ENCODE data around the gene EFHC2.

EFHC2 gene, protein sequence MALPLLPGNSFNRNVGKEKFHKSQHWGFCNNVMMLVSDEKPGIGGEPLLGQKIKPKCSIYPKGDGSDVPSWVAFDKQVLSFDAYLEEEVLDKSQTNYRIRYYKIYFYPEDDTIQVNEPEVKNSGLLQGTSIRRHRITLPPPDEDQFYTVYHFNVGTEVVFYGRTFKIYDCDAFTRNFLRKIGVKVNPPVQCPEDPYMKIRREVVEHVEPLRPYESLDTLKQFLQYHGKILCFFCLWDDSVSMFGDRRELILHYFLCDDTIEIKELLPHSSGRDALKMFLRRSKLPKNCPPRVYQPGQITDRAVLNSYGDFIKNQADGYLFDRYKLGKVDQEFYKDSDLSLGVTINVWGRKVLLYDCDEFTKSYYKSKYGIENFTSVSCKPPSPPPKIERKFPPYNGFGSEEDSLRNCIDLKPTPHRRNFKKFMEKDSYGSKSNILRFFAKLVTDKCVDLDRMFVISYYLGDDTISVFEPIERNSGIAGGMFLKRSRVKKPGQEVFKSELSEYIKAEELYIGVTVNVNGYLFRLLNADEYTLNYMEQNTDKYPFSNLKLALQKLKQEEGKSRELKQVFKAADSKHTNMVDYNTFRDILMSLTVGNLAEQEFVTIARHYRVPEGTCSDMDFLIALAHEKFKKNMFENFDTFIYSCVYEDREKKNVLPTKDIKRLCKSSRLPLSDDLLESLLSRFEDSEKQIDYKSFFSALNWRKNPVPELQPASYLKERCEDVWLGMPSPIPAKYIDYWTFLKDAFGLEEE

DNA sequence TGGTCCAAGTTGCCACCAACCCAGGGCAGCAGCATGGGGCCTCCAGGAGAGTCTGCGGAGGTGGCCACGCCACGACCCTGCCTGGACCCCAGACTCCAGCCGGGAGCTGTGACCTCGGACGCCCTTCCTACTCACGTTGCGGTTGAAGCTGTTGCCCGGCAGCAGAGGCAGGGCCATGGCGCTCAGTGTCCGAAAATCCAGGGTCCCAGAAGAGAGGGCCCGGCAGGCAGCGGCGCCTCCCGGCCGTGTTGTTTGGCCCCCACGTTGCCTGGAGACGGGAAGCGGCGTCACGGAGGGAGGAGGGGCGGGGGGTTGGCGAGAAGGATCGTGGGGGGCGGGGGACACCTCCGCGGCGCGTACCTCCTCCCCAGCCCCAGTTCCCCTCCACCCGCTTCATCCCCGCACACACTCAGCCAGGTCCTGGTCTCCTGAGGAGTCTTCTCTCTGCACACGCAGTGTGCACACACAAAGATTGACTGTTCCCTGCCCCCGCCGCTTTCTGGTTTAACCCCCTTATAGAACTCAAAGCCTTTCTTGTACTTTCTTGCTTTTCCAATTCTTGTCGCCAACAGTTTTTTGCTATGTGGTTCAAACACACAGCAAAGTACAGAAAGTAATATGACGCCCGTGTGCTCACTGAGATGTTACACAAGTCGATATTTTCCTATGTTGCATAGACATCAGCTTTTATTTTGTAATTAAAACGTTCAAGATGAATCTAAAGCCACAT, at the start of gene EFHC2:
EFHC2 (minus strand) TSS at position 261 of the 730 bp plus-strand sequence; CDS start at position 177, 84 bp downstream.
- TF ChIP-seq ZFX (IDR thresholded peaks at IDR 0.05; ENCODE audit: borderline replicate concordance), result no peak
- TF ChIP-seq, protein P1, sequence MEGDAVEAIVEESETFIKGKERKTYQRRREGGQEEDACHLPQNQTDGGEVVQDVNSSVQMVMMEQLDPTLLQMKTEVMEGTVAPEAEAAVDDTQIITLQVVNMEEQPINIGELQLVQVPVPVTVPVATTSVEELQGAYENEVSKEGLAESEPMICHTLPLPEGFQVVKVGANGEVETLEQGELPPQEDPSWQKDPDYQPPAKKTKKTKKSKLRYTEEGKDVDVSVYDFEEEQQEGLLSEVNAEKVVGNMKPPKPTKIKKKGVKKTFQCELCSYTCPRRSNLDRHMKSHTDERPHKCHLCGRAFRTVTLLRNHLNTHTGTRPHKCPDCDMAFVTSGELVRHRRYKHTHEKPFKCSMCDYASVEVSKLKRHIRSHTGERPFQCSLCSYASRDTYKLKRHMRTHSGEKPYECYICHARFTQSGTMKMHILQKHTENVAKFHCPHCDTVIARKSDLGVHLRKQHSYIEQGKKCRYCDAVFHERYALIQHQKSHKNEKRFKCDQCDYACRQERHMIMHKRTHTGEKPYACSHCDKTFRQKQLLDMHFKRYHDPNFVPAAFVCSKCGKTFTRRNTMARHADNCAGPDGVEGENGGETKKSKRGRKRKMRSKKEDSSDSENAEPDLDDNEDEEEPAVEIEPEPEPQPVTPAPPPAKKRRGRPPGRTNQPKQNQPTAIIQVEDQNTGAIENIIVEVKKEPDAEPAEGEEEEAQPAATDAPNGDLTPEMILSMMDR (IDR thresholded peaks at IDR 0.05), result no peak
- H3K27ac ChIP-seq, result no peak within 1 kb of the TSS

DNA sequence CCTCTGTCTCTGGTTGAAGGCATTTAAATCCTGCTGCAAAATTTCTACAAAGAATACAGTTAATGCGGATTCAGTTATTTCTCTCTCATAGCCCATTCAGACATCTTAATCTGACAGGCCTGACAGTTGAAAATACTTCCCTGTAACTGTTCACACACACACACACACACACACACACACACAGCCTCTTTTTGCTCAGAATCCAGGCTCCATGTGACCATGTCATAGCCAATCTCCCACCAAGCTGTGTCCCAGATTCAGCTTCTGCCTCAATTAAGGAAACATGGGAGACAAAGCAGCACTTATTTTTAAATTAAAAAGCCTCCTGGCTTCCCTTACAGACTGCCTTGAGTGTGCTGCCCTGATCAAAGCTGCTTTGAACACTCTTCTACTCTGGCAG, 49.3 kb upstream of the EFHC2 start:
- H3K27ac ChIP-seq, result no peak overlapping the region
- TF ChIP-seq ZFX (IDR thresholded peaks at IDR 0.05; ENCODE audit: borderline replicate concordance), result no peak
- TF ChIP-seq, protein P1 (IDR thresholded peaks at IDR 0.05), result no peak

DNA sequence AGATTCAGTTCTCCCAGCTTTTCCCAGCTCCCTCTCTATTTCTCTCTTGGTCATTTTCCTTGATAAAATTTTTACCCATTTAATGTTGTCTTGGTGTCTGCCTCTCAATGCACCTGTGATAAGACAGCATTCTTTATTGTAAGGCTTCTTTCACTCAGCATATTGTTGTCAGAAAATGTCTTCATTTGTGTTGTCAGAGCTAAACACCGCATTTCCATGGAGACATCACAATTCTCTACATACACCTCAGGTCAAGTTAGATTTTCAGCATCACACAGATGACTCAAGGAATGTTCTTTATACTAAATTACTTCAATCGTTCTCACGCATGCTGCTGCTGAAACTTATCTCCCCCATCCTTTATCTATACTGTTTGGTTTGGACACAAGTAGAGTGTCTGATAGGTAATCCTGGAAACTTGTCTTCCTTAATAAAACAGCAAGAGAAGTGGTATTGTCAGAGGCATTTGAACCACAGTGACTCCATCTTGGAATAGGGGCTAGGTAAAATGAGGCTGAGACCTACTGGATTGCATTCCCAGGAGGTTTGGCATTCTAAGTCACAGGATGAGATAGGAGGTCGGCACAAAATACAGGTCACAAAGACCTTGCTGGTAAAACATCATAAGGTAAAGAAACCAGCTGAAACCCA, 41.3 kb upstream of the EFHC2 start:
- TF ChIP-seq ZFX (IDR thresholded peaks at IDR 0.05; ENCODE audit: borderline replicate concordance), result no peak
- TF ChIP-seq, protein P1 (IDR thresholded peaks at IDR 0.05), result no peak
- H3K27ac ChIP-seq, result no peak overlapping the region

DNA sequence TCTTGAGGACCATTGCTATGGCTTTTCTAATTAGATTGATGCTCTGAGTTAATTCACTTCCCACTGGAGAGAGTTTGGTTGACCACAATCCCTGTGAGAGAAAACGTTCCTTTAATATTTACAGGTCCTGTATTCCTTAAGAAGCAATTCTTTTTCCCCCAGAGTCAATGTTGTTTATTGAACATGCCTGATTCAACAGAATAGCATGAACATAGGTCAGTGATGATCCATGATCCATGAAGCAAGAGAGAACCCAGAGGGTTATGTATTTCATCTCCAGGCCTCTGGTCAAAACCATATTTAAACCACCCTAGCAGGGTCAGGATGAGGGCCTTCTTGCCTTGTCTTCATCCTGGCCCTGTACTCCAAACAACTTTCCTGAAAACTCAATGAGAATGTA, 39.4 kb upstream of the EFHC2 start:
- no peak overlapping the region for H3K27ac ChIP-seq
- TF ChIP-seq, protein P1 (IDR thresholded peaks at IDR 0.05), result no peak
- no peak for TF ChIP-seq ZFX (IDR thresholded peaks at IDR 0.05; ENCODE audit: borderline replicate concordance)

DNA sequence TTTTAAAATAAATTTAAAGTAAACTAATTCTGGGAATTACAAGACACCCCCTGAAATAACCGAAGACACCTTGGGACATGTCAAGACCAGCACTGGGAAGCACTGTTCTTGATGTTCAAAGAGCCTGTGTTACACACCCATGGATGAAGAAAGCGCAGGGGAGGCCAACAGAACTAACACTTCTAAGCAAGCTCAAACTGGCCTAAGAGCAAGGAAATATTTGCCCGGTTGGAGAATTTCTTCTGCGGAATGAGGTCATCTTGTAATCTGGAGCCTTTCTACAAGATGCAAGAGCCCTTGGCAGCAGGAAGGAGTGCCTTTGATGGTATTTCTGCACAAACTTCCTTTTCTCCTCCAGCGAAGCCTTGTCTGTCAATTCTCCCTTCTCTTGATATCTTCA, 9.3 kb upstream of the EFHC2 start:
- TF ChIP-seq ZFX (IDR thresholded peaks at IDR 0.05; ENCODE audit: borderline replicate concordance), result no peak
- TF ChIP-seq, protein P1 (IDR thresholded peaks at IDR 0.05), result no peak
- no peak overlapping the region for H3K27ac ChIP-seq

DNA sequence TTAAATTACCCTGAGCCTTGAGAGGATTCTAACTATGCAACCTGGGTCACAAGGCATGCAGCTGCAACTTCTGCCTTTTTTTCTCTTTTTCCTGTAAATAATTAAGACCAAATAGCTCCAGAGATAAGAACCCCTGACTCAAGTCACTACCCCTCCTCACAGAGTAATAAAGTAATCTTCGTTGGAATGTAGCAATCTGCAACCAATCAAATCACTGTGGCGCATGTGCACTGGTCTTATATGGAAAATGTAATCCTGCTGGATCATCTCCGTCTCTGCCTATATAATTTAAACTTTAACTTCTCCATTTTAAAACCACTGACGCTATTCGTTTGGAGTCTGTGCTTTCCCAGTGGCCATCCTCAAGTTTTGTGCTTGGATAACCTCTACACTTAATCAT, 6.1 kb upstream of the EFHC2 start:
- H3K27ac ChIP-seq, result no peak overlapping the region
- no peak for TF ChIP-seq ZFX (IDR thresholded peaks at IDR 0.05; ENCODE audit: borderline replicate concordance)
- TF ChIP-seq, protein P1 (IDR thresholded peaks at IDR 0.05), result no peak
